ENCODE measurements around the gene SPARC.
"Not testable (repeated sequence)": the region's sequence is repeated elsewhere in the genome, so short reads cannot be mapped to it uniquely, and the experiment has no call there.

Gene SPARC

DNA sequence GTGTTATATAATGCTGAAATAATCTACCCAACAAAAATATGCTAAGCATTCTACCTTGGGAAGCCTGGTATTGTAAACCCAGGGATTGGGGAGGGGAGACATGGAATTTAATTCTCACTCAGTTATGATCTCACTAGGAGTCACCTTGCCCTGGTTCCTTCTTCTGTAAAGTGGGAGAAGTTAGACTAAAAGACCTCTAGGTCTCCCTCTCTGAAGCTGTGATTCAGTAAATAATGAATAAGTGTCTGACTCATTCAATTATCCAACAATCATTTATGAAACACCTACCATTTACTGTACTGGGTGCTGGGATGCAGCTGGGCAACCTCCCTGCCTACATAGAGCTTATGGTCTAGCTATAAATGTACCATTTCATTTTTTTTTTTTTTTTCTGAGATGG lies 20.2 kb upstream of the SPARC start:
- TF ChIP-seq, protein P1, sequence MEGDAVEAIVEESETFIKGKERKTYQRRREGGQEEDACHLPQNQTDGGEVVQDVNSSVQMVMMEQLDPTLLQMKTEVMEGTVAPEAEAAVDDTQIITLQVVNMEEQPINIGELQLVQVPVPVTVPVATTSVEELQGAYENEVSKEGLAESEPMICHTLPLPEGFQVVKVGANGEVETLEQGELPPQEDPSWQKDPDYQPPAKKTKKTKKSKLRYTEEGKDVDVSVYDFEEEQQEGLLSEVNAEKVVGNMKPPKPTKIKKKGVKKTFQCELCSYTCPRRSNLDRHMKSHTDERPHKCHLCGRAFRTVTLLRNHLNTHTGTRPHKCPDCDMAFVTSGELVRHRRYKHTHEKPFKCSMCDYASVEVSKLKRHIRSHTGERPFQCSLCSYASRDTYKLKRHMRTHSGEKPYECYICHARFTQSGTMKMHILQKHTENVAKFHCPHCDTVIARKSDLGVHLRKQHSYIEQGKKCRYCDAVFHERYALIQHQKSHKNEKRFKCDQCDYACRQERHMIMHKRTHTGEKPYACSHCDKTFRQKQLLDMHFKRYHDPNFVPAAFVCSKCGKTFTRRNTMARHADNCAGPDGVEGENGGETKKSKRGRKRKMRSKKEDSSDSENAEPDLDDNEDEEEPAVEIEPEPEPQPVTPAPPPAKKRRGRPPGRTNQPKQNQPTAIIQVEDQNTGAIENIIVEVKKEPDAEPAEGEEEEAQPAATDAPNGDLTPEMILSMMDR (IDR thresholded peaks at IDR 0.05; ENCODE audit: control extremely low read depth, extremely low read depth, low read depth, missing control alignments) = no peak
- no peak for DNase-seq (ENCODE audit: extremely low spot score)
- ChIA-PET POLR2A (no interaction called here), CTCF (interaction anchor here (0.9 to 6.6 kb wide), 8 partner anchors 11 to 55 kb away, joined by 3 to 92 read pairs (median 6); no protein-coding TSS in a partner anchor)

DNA sequence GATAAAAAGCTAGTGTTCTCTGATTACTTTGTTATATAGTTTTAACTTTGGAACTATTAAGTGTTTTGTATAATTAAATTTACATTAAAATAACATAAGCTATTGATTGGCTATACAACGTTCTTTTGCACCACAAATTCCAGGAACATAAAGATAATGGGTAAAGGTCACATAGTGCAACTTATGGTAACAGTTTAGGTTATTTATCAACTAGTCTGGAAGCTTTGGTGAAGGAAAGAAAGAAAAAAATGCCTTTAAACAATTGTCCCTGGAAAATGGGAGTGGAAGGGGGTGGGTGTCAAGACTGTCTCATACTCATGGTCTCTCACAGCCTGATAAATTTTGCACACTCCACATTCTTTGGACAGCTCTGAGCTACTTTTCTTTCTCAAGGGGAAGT lies 17.1 kb upstream of the SPARC start:
- TF ChIP-seq, protein P1 (IDR thresholded peaks at IDR 0.05; ENCODE audit: control extremely low read depth, extremely low read depth, low read depth, missing control alignments) = no peak
- ChIA-PET POLR2A (interaction anchor here (1.1 kb wide), 1 partner anchor 17 kb away, joined by 4 read pairs; no protein-coding TSS in a partner anchor), CTCF (interaction anchor here (0.8 to 6.6 kb wide), 15 partner anchors 8 to 79 kb away, joined by 3 to 92 read pairs (median 6); partner anchors contain the start of gene SPARC)
- no peak for DNase-seq (ENCODE audit: extremely low spot score)

GRCh38 chr5:151703227-151703626 lies 16.5 kb upstream of the SPARC start:
- TF ChIP-seq, protein P1 (IDR thresholded peaks at IDR 0.05; ENCODE audit: control extremely low read depth, extremely low read depth, low read depth, missing control alignments) = no peak
- ChIA-PET POLR2A (interaction anchor here (1.1 kb wide), 1 partner anchor 17 kb away, joined by 4 read pairs; no protein-coding TSS in a partner anchor), CTCF (interaction anchor here (1.0 to 6.6 kb wide), 13 partner anchors 8 to 78 kb away, joined by 3 to 92 read pairs (median 6); partner anchors contain the start of gene SPARC)

DNA sequence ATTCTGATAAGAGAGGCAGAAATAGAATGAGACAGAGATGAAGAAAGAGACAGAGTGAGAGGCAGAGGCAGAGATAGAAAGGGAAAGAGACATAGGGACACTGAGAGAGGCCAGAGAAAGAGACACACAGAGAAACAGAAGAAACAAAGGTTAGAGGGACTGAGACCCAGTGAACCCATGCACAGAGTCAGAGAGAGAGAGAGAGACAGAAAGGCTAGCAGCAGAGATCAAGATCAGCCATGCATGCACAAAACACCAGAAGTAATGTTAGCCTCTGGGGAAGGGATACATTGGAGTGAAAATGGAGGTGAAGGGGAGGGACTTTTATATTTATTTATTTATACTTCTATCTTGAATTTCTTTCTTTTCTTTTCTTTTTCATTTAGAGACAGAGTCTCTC lies 14.1 kb upstream of the SPARC start:
- DNase-seq (ENCODE audit: extremely low spot score) = peak; percentile 39
- TF ChIP-seq, protein P1 (IDR thresholded peaks at IDR 0.05; ENCODE audit: control extremely low read depth, extremely low read depth, low read depth, missing control alignments) = no peak
- ChIA-PET CTCF (interaction anchor here (1.5 to 1.6 kb wide), 2 partner anchors 16 to 42 kb away, joined by 4 read pairs; no protein-coding TSS in a partner anchor), POLR2A (no interaction called here)

More at GRCh38 chr5:151703227-151703626, 16.5 kb upstream of the SPARC start:
- DNase-seq (ENCODE audit: extremely low spot score) = peak; percentile 50

DNA sequence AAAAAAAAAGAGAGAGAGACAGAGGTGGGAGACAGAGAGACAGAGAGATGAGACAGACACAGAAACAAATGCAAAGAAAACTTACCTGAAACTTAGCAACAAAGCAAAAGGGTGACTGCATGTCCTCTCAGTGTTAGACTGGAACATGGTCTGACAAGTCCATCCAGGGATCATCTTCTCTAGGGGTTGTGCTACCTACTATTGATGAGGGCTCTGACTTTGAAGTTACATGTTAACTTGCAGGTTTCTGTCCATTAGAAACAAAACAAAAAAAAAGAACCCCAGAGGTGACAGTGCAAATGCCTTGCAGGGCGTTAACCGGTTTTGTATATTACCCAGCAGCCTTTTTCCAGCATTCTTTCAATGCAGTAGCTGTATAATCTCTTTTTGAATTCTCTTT lies 13.6 kb upstream of the SPARC start:
- TF ChIP-seq, protein P1 (IDR thresholded peaks at IDR 0.05; ENCODE audit: control extremely low read depth, extremely low read depth, low read depth, missing control alignments) = no peak
- CTCF ChIA-PET = interaction anchor here (1.5 to 7.4 kb wide), 2 partner anchors 16 to 42 kb away, joined by 4 to 25 read pairs; no protein-coding TSS in a partner anchor
- peak; percentile 34 for DNase-seq (ENCODE audit: extremely low spot score)
- POLR2A ChIA-PET = no interaction called here

- ChIA-PET POLR2A (no interaction called here), CTCF (interaction anchor here (1.0 to 7.4 kb wide), 8 partner anchors 15 to 45 kb away, joined by 3 to 25 read pairs (median 4); no protein-coding TSS in a partner anchor)
- DNase-seq (ENCODE audit: extremely low spot score) = no peak
- TF ChIP-seq, protein P1 (IDR thresholded peaks at IDR 0.05; ENCODE audit: control extremely low read depth, extremely low read depth, low read depth, missing control alignments) = no peak
These were observed 12.6 kb upstream of the SPARC start for GRCh38 chr5:151699071-151699901.

GRCh38 chr5:151698081-151698480 lies 11.4 kb upstream of the SPARC start:
- POLR2A ChIA-PET; DNase-seq (ENCODE audit: extremely low spot score): not testable (repeated sequence)
- CTCF ChIA-PET = interaction anchor here (1.0 to 7.4 kb wide), 6 partner anchors 20 to 44 kb away, joined by 3 to 25 read pairs (median 5); no protein-coding TSS in a partner anchor

Measured in GM10248 (cell line).